ENCODE results near the gene SEMA3C. TPM values are rescaled to one million over a fixed set of nuclear protein-coding genes. Genes with fewer than 3 reads are reported as not detected.

The SEMA3C gene
- total and polyA plus RNA-seq, 2 experiments from 2014 or later, result 15.5 to 53.5 TPM

DNA sequence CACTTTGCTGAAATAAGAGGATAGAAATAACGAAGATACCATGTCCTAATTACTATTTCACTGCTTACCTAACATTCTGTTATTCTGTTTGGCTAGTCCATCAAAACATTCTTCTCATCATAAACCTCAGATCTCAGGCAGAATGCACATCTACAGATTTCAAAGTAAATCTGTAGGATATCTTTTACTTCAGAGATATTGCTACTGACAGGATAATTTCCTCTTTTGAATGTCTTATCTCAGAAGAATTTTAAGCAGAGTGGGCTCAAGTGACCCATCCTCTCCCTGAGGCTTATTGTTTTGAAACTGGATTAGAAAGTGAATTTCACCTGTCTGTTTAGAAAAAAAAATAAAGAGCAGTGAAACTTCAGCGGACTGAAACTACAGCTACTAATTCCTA lies 83.6 kb downstream of the SEMA3C start:
- no peak for DNase-seq (ENCODE audit: low read depth in 1 of 2, low spot score in 1 of 2)
- TF ChIP-seq, protein P1, sequence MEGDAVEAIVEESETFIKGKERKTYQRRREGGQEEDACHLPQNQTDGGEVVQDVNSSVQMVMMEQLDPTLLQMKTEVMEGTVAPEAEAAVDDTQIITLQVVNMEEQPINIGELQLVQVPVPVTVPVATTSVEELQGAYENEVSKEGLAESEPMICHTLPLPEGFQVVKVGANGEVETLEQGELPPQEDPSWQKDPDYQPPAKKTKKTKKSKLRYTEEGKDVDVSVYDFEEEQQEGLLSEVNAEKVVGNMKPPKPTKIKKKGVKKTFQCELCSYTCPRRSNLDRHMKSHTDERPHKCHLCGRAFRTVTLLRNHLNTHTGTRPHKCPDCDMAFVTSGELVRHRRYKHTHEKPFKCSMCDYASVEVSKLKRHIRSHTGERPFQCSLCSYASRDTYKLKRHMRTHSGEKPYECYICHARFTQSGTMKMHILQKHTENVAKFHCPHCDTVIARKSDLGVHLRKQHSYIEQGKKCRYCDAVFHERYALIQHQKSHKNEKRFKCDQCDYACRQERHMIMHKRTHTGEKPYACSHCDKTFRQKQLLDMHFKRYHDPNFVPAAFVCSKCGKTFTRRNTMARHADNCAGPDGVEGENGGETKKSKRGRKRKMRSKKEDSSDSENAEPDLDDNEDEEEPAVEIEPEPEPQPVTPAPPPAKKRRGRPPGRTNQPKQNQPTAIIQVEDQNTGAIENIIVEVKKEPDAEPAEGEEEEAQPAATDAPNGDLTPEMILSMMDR (IDR thresholded peaks at IDR 0.05; ENCODE audit: low read depth, low read length), result no peak
- peaks cover 24% of the 10 kb centered on the region for H3K4me1 ChIP-seq (ENCODE audit: low read depth)
- no peak overlapping the region for H3K4me3 ChIP-seq
- no peaks in the 10 kb centered on the region for H3K27me3 ChIP-seq
- no peak overlapping the region for H3K27ac ChIP-seq
- no peaks in the 10 kb centered on the region for H3K36me3 ChIP-seq
- H3K9me3 ChIP-seq (ENCODE audit: low read depth), result no peaks in the 10 kb centered on the region

DNA sequence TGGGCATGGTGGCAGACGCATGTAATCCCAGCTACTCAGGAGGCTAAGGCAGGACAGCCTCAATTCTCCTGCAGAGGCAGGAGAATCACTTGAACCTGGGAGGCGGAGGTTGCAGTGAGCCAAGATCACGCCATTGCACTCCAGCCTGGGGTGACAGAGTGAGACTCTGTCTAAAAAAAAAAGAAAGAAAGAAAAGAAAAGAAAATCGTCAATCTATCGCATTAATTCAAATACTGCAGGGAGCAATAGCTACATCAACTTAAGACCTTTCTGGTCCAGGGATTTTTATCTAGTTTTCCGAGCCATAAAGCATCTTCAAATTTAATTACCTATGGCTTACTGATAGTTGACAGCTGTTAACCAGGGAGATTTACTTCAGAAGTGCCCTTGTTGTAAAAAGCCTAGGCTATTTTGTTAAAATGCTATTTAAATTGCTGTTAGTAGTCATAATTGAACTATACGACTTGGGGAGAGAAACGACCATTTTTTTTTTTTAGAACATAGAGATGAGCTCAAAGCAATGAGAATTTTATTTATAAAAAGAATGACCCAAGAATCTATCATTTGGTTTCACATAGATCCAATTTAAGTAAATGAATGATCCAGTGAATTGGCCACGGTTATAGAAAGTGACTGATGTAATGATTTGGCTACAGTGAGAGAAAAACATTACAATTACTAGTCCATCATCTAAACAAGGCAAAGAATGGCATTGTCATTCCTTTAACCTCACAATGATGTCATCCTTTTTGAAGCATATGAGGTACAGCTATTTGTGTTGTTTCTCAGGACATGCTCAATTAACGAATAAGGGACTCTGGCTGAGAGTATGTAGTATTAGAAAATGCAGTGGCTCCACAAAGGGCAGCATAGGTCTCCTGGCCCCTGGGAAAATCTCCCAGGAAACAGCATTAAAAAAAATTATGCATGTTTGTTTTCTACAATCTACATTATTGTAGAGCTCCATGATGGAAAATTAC lies 85.3 kb downstream of the SEMA3C start:
- DNase-seq (ENCODE audit: low read depth in 1 of 2, low spot score in 1 of 2), result no peak
- H3K27ac ChIP-seq, result no peak overlapping the region
- H3K36me3 ChIP-seq, result no peaks in the 10 kb centered on the region
- H3K9me3 ChIP-seq (ENCODE audit: low read depth), result no peaks in the 10 kb centered on the region
- H3K27me3 ChIP-seq, result no peaks in the 10 kb centered on the region
- peaks cover 25% of the 10 kb centered on the region for H3K4me1 ChIP-seq (ENCODE audit: low read depth)
- TF ChIP-seq, protein P1 (IDR thresholded peaks at IDR 0.05; ENCODE audit: low read depth, low read length), result no peak
- H3K4me3 ChIP-seq, result no peak overlapping the region

DNA sequence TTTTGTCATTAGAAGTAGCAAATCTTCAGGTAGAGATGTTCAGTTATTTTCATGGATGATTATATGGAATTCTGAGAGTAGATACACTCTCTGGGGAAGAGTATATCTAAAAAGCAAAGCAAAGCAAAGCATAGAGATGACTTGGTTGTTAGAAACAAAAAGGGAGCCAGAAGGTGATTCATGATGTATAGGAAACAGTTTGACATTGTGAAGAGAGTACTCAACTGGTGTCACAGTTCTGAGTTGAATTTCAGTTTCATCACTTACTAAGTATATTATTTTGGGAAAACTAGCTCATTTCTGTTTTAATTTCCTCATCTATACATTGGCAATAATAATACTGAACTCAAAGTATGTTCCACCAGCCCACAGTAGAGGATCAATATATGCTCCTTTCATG lies 86.8 kb downstream of the SEMA3C start:
- H3K4me1 ChIP-seq (ENCODE audit: low read depth), result peaks cover 25% of the 10 kb centered on the region
- DNase-seq (ENCODE audit: low read depth in 1 of 2, low spot score in 1 of 2), result peak in 1 of 2 donors; percentile 8
- H3K27me3 ChIP-seq, result no peaks in the 10 kb centered on the region
- H3K36me3 ChIP-seq, result no peaks in the 10 kb centered on the region
- H3K9me3 ChIP-seq (ENCODE audit: low read depth), result no peaks in the 10 kb centered on the region
- H3K4me3 ChIP-seq, result no peak overlapping the region
- no peak overlapping the region for H3K27ac ChIP-seq
- TF ChIP-seq, protein P1 (IDR thresholded peaks at IDR 0.05; ENCODE audit: low read depth, low read length), result no peak

DNA sequence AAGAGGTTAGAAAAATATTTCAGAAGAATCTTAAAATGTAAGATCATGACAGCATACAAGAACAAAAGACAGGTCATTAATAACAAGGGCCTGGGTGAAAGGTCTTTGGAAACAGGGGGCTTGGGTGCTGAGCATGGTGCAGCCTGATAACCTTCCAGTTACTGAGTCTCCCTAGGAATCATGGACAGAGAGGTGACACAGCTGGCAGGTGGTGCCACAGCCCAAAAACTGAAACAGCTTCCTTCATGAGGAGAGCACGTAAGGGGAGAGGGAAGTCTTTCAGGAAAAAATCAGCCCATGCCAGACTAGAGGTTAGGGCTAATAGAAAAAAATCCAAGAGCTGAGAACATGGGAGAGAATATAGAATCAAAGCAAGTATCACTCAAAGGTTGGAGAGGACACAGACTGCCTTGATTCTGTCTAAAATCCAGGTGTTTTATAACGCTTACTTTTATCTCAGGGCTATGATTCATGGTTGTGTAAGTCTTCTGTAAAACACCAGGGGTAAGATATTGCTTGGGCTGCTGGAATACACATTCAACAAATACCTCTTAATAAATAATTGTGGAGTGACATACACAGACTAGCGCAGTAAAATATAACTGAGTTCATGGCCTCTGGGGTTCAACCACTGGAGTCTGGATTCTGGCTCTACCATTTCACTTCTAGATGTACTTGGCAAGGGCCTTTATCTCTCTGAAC lies 88.1 kb downstream of the SEMA3C start:
- H3K27ac ChIP-seq, result no peak overlapping the region
- peak in 1 of 2 donors; percentile 29 for DNase-seq (ENCODE audit: low read depth in 1 of 2, low spot score in 1 of 2)
- TF ChIP-seq, protein P1 (IDR thresholded peaks at IDR 0.05; ENCODE audit: low read depth, low read length), result no peak
- H3K4me3 ChIP-seq, result no peak overlapping the region
- H3K4me1 ChIP-seq (ENCODE audit: low read depth), result peaks cover 23% of the 10 kb centered on the region
- H3K36me3 ChIP-seq, result no peaks in the 10 kb centered on the region
- no peaks in the 10 kb centered on the region for H3K27me3 ChIP-seq
- H3K9me3 ChIP-seq (ENCODE audit: low read depth), result no peaks in the 10 kb centered on the region

DNA sequence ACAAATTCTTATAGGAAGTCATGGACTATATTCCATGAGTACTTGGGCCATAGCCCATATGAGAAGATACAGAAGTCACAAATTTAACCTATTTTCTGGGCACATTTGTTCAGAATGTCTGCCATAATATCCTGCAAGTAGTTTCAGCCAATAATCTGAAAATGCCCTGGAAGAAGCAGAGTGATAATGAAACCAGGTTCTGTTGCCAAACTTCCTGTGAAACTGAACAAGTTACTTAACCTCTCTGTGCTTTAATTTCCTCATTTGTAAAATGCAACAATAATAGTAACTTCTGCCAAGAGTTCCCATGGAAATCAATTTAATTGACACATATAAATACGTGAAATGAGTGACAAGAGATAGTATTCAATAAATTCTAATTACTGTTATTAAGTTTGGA lies 88.8 kb downstream of the SEMA3C start:
- no peak overlapping the region for H3K4me3 ChIP-seq
- TF ChIP-seq, protein P1 (IDR thresholded peaks at IDR 0.05; ENCODE audit: low read depth, low read length), result no peak
- no peaks in the 10 kb centered on the region for H3K27me3 ChIP-seq
- H3K27ac ChIP-seq, result no peak overlapping the region
- H3K36me3 ChIP-seq, result no peaks in the 10 kb centered on the region
- peaks cover 23% of the 10 kb centered on the region for H3K4me1 ChIP-seq (ENCODE audit: low read depth)
- no peaks in the 10 kb centered on the region for H3K9me3 ChIP-seq (ENCODE audit: low read depth)
- DNase-seq (ENCODE audit: low read depth in 1 of 2, low spot score in 1 of 2), result no peak
